Loucy (cell line): ENCODE results near the gene MLKL.
A peak's percentile ranks its signal among the peaks of the same experiment; 100 is the strongest.

Source experiments
- H2AFZ ChIP-seq: fragments of 200-600 bp; sonication (generic); 2 replicates; pipeline ENCODE4 v1.6.0; 2016; ENCODE audit warnings: antibody characterized with exemption, mild to moderate bottlenecking, low read length, moderate library complexity
- H3F3A ChIP-seq: fragments of 200-600 bp; 2 replicates; pipeline ENCODE4 v1.6.0; 2016; ENCODE audit warnings: antibody characterized with exemption, low read depth, mild to moderate bottlenecking
- H3K27me3 ChIP-seq: fragments of 200-600 bp; sonication (generic); 2 replicates; pipeline ENCODE4 v1.6.1; 2014; ENCODE audit warnings: low read length, mild to moderate bottlenecking; ENCODE audit not compliant: insufficient read depth, poor library complexity, severe bottlenecking
- H3K36me3 ChIP-seq: fragments of 200-600 bp; sonication (generic); 2 replicates; pipeline ENCODE4 v1.6.1; 2016; ENCODE audit warnings: low read length; ENCODE audit not compliant: insufficient read depth
- H3K4me1 ChIP-seq: fragments of 200-600 bp; sonication (generic); 2 replicates; pipeline ENCODE4 v1.5.1; 2014; ENCODE audit warnings: low read length, mild to moderate bottlenecking; ENCODE audit not compliant: insufficient read depth, poor library complexity, severe bottlenecking
- H3K4me2 ChIP-seq: fragments of 200-600 bp; sonication (generic); 2 replicates; pipeline ENCODE4 v1.6.0; 2014; ENCODE audit warnings: antibody characterized with exemption, low read length, low read depth, mild to moderate bottlenecking; ENCODE audit not compliant: poor library complexity, severe bottlenecking
- H3K4me3 ChIP-seq: fragments of 200-600 bp; sonication (generic); 2 replicates; pipeline ENCODE4 v1.5.1; 2014; ENCODE audit warnings: low read length, mild to moderate bottlenecking, mixed read lengths; ENCODE audit not compliant: poor library complexity, severe bottlenecking
- H3K79me2 ChIP-seq: fragments of 200-600 bp; sonication (generic); 2 replicates; pipeline ENCODE4 v1.6.1; 2014; ENCODE audit warnings: low read length; ENCODE audit not compliant: insufficient read depth
- H3K9ac ChIP-seq: fragments of 200-600 bp; sonication (generic); 2 replicates; pipeline ENCODE4 v1.6.0; 2014; ENCODE audit warnings: mild to moderate bottlenecking, low read depth, low read length, moderate library complexity; ENCODE audit not compliant: poor library complexity, severe bottlenecking
- H3K9me2 ChIP-seq: fragments of 200-600 bp; sonication (generic); replicated peaks from 2 replicates; pipeline ENCODE4 v1.6.1; 2016; ENCODE audit warnings: low read depth, low read length, mixed read lengths
- H3K9me3 ChIP-seq: fragments of 200-600 bp; sonication (generic); 2 replicates; pipeline ENCODE4 v1.6.1; 2014; ENCODE audit warnings: mild to moderate bottlenecking, antibody characterized with exemption, low read length, low read depth; ENCODE audit not compliant: insufficient read depth
- H4K20me1 ChIP-seq: fragments of 200-600 bp; sonication (generic); 2 replicates; pipeline ENCODE4 v1.6.0; 2014; ENCODE audit warnings: antibody characterized with exemption, low read length, mild to moderate bottlenecking; ENCODE audit not compliant: insufficient read depth, poor library complexity, severe bottlenecking
- CTCF ChIP-seq: fragments of 200-600 bp; sonication (generic); conservative IDR thresholded peaks from 2 replicates; pipeline ENCODE4 v1.5.1; 2014; ENCODE audit warnings: mild to moderate bottlenecking, antibody characterized with exemption, low read length
- EZH2phosphoT487 ChIP-seq: fragments of 200-600 bp; IDR thresholded peaks from 2 replicates; pipeline ENCODE4 v1.6.1; 2018; ENCODE audit warnings: antibody characterized with exemption, mild to moderate bottlenecking, moderate library complexity, borderline replicate concordance

Gene MLKL

GRCh38 chr16:74700438-74701225, at the start of gene MLKL:
MLKL (minus strand) TSS chr16:74700862; CDS start chr16:74695757, 5,105 bp downstream.
- Histone ChIP-seq H3F3A (no peaks in the 10 kb centered on the region), H3K27me3 (no peaks in the 10 kb centered on the region), H3K4me3 (peak within 1 kb of the TSS; percentile 82), H3K9me3 (no peaks in the 10 kb centered on the region), H4K20me1 (no peaks in the 10 kb centered on the region), H3K9me2 (no peaks in the 10 kb centered on the region), H3K79me2 (peaks cover 15% of the 10 kb centered on the region), H3K4me1 (peaks cover 22% of the 10 kb centered on the region), H3K4me2 (peak within 1 kb of the TSS; percentile 92), H3K36me3 (no peaks in the 10 kb centered on the region), H2AFZ (peak within 1 kb of the TSS; percentile 97), H3K9ac (peak within 1 kb of the TSS; percentile 78)
- TF ChIP-seq CTCF (peak; percentile 35; the same call in 1 of the 2 replicates), EZH2phosphoT487 (no peak)

GRCh38 chr16:74749291-74750055, 48.8 kb upstream of the MLKL start:
- no peaks in the 10 kb centered on the region for H3K9me2 ChIP-seq
- H3K36me3 ChIP-seq: no peaks in the 10 kb centered on the region
- no peak overlapping the region for H3K4me2 ChIP-seq
- no peaks in the 10 kb centered on the region for H3K9me3 ChIP-seq
- H3K4me3 ChIP-seq: no peak overlapping the region
- H3F3A ChIP-seq: no peaks in the 10 kb centered on the region
- H2AFZ ChIP-seq: no peak overlapping the region
- no peaks in the 10 kb centered on the region for H3K79me2 ChIP-seq
- H4K20me1 ChIP-seq: no peaks in the 10 kb centered on the region
- no peaks in the 10 kb centered on the region for H3K27me3 ChIP-seq
- no peaks in the 10 kb centered on the region for H3K4me1 ChIP-seq
- no peak overlapping the region for H3K9ac ChIP-seq
- no peak for TF ChIP-seq CTCF
- no peak for TF ChIP-seq EZH2phosphoT487

GRCh38 chr16:74748616-74749026, 48.0 kb upstream of the MLKL start:
- Histone ChIP-seq H3F3A (no peaks in the 10 kb centered on the region), H2AFZ (no peak overlapping the region), H4K20me1 (no peaks in the 10 kb centered on the region), H3K4me2 (no peak overlapping the region), H3K79me2 (no peaks in the 10 kb centered on the region), H3K9ac (no peak overlapping the region), H3K36me3 (no peaks in the 10 kb centered on the region), H3K4me3 (no peak overlapping the region), H3K9me2 (no peaks in the 10 kb centered on the region), H3K4me1 (no peaks in the 10 kb centered on the region), H3K27me3 (no peaks in the 10 kb centered on the region), H3K9me3 (no peaks in the 10 kb centered on the region)
- TF ChIP-seq EZH2phosphoT487 (no peak), CTCF (no peak)
